Transverse colon (tissue), 3 donors: Measurements from ENCODE around the gene DNAH7.

Source experiments
- CTCF ChIP-seq, 5 experiments: fragments of 200-600 bp in 3 of 5; fragments of 450-650 bp in 2 of 5; sonication (generic) in 3 of 5; IDR thresholded peaks; 1 replicate in 2 of 5; 2 replicates in 3 of 5; pipeline ENCODE4 v1.5.1; 2016 to 2017; ENCODE audit warnings: antibody characterized with exemption in 5 of 5, inconsistent platforms in 3 of 5, mild to moderate bottlenecking in 2 of 5, moderate library complexity in 1 of 5
- POLR2A ChIP-seq: fragments of 450-650 bp; IDR thresholded peaks from one replicate; pipeline ENCODE4 v1.6.1; 2016; ENCODE audit warnings: antibody characterized with exemption, mild to moderate bottlenecking, moderate library complexity

- TF ChIP-seq POLR2A, result no peak
- TF ChIP-seq CTCF (IDR thresholded peaks at IDR 0.05), result no peak
These were observed 244.2 kb downstream of the DNAH7 start for GRCh38 chr2:195824478-195824877.
